GM19239 (cell line): ENCODE data around the gene TOR1AIP1.
A peak's percentile ranks its signal among the peaks of the same experiment; 100 is the strongest.
"Not testable (repeated sequence)": the region's sequence is repeated elsewhere in the genome, so short reads cannot be mapped to it uniquely, and the experiment has no call there.

Experiments
- DNase-seq: peaks from one replicate; pipeline ENCODE4 v3.0.0; 2011; ENCODE audit warnings: low spot score; ENCODE audit not compliant: insufficient read length
- FAIRE-seq: peaks from 2 replicates; lab custom pipeline; 2011; peaks lifted over from hg19 to GRCh38; lab: Jason Lieb, UNC

Gene TOR1AIP1

GRCh38 chr1:179930867-179931266, 48.8 kb downstream of the TOR1AIP1 start:
- no peak for FAIRE-seq
- no peak for DNase-seq

DNA sequence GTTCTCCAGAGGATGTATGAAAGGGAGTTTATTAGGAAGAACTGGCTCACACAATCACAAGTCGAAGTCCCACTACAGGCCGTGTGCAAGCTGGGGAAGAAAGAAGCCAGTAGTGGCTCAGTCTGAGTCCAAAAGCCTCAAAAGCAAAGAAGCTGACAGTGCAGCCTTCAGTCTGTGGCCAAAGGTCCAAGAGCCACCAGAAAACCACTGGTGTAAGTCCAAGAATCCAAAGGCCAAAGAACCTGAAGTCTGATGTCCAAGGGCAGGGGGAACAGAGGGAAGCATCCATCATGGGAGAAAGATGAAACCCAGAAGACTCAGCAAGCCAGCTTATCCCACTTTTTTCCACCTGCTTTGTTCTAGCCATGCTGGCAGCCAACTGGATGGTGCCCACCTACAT, 51.1 kb downstream of the TOR1AIP1 start:
- FAIRE-seq (no peak), DNase-seq (no peak)

DNA sequence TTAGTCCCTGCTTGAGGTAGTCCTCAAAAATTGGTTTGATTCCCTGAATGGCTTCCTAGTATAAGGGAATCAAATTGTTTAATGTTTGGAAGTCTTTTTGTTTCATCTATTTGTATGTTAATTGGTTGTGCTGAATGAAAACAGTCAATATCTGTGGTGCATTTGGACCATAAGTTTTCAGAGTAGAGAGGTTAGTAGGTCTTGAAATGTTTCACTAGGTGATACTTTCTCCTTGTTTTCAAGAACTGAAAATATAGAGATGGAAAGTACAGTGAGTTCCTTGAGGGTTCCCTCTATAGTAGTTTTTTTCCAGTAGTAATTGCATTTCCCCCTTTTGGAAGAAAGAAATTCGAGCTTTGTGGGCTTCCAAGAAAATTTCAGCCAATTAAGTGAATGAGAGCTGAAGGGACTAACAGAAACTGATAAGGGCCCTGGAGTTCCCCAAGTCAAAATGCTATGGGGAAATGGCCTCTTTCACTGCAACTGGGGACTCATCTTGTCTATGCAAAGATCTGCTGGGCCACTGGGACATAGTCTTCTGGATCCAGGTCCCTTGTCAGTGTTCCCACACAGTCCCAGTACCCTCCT, 53.9 kb downstream of the TOR1AIP1 start:
- no peak for DNase-seq
- FAIRE-seq, result no peak

- no peak for DNase-seq
- no peak for FAIRE-seq
These were observed 55.7 kb downstream of the TOR1AIP1 start for GRCh38 chr1:179937668-179938254.

DNA sequence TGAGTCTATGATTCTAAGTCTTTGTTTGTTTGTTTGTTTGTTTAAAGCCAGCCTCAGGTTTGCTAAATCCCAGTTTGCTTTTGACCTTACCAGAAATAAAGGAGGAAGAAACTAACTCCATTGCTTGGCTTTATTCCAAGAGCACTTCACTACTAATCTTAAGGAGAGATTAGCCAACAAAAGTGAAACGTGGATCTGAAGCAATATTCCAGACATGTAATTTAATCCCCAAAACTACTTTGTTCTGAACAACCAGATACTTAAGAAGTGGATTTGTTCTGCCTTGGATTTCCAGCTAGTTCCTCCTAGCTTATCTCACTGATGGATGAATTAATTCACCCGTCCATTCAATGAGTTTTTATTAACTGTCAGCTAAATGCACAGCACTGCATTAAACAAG, 56.7 kb downstream of the TOR1AIP1 start:
- no peak for DNase-seq

DNA sequence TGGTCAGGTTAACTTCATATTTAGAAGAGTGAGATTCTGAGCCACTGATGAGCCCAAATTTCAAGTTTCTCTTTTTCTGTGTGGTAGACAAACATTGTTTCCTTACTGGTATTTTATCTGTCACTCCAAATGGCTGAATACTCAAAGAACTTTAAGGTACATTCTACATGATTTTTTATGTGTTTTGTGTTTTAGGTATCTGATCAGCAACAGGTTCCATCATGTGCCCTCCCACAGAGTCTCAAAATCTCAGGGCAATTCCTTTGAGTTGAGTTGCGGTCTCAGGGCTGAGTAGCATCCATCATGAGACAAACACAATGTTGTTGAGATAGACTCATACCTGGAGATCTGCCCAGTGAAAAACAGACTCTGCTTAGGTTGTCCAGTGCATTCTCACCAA, 57.9 kb downstream of the TOR1AIP1 start:
- FAIRE-seq, result no peak
- no peak for DNase-seq

More for the DNA sequence above, 56.7 kb downstream of the TOR1AIP1 start:
- no peak for FAIRE-seq

DNA sequence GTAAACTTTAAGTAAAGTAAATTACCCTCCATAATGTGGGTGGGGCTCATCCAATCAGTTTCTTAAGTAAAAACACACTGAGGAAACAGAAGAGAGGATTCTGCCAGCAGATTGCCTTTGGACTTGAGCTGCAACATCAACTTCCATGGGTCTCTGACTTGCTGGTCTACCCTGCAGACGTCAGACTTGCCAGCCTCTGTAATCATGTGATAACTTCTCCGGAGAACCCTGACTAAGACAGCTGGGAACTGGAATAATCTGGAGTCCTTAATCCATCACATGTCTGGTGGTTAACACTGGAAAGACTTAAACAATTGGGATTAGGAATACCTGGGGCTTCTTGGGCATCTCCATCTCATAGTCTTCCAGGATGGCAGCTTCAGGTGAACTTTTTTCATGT, 59.4 kb downstream of the TOR1AIP1 start:
- no peak for DNase-seq
- no peak for FAIRE-seq

GRCh38 chr1:179950651-179951050, 68.6 kb downstream of the TOR1AIP1 start:
- no peak for FAIRE-seq
- DNase-seq, result no peak

DNA sequence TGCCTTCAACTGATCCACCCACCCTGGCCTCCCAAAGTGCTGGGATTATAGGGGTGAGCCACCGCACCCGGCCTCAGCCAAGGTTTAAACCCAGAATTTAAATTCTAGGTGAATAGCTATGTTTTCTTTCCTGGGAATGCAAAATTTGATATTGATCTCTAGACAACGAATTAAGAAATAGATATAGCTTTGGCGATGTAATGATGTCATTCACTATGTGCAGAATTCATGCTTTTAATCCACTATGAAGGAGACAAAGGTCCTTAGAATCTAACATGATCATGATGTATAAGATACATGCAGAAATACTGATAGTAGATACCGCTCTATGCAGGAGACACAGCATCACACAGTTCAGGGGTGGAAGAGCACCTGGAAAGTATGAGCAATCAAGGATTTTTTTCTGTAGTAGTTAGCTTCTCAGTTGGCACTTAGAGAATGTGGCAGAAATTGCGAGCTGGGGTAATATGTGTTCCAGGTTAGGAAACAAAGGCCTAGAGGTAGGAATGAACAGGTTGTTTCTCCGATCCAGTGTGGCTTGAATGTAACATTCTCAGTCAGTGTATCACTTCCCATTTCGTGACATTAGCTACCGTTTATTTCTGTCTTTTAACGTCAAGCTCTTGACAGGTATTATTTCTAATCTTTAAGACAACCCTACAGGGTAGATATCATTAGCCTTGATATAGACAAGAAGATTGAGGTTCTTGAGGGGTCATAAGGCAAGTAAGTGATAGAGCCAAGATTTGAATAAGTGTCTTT, 69.5 kb downstream of the TOR1AIP1 start:
- DNase-seq (no peak), FAIRE-seq (no peak)

- FAIRE-seq (no peak), DNase-seq (no peak)
These were observed 70.1 kb downstream of the TOR1AIP1 start for GRCh38 chr1:179952186-179952585.

GRCh38 chr1:179953974-179954492, 71.9 kb downstream of the TOR1AIP1 start:
- FAIRE-seq, result no peak

GRCh38 chr1:179954493-179955286, 72.6 kb downstream of the TOR1AIP1 start, which contains the start of gene CEP350:
Gene CEP350, plus strand, starts transcription at chr1:179954810. Its CDS starts 31,372 bp downstream, at chr1:179986182.
- FAIRE-seq, result peak; percentile 98
- peak; percentile 60 for DNase-seq

More at GRCh38 chr1:179953974-179954492, 71.9 kb downstream of the TOR1AIP1 start:
- DNase-seq, result no peak

- FAIRE-seq, result no peak
- DNase-seq, result no peak
These were observed 73.2 kb downstream of the TOR1AIP1 start for GRCh38 chr1:179955287-179955680.

GRCh38 chr1:179955731-179956130, 73.6 kb downstream of the TOR1AIP1 start:
- FAIRE-seq, result peak; percentile 61
- DNase-seq, result no peak

DNA sequence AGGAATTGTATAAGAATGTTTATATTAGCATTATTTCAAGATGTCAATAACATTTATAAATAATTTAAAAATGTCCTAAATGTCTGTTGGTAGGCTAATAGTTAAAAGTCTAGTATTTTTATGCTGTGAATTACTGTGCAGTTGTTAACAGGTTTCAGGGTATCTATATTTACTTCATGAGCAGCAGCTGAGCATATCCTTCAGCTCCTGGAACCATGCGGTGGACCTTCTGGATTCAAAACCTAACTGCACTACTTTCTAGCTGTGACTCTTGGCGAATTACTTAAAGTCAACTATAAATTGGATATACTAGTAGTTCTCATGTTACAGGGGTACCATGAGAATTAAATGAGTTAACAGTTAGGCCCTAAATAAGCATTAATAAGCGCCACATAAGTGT, 76.3 kb downstream of the TOR1AIP1 start:
- FAIRE-seq (no peak), DNase-seq (no peak)

DNA sequence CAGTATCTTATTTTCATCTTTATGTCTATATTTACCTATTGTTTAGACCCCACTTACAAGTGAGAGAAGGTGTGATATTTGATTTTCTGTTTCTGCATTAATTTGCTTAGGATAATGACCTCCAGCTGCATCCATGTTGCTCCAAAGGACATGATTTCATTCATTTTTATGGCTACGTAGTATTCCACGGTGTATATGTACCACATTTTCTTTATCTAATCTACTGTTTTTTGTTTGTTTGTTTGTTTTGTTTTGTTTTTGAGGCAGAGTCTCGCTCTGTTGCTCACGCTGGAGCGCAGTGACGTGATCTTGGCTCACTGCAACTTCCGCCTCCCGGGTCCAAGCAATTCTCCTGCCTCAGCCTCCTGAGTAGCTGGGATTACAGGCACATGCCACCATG, 80.1 kb downstream of the TOR1AIP1 start:
- not testable (repeated sequence) for FAIRE-seq, DNase-seq

DNA sequence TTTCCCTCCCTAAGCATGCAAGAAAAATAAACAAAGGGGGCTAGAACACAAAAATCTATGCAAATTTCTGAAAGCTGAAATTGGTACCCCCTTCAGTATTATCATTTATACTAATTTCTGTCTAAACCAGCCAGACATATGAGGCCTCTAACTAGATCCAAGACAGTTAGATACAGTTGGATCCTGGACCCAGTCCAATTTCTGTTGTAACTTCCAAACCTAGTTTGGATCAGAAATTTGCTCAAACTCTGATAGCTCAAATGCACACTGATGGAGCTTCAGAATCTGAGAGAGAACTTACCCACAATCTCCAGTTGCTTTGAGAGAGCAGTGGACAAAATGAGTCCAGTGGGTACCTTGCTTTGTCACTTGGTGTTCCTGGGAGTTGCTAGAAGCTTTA, 84.5 kb downstream of the TOR1AIP1 start:
- DNase-seq (no peak), FAIRE-seq (no peak)

DNA sequence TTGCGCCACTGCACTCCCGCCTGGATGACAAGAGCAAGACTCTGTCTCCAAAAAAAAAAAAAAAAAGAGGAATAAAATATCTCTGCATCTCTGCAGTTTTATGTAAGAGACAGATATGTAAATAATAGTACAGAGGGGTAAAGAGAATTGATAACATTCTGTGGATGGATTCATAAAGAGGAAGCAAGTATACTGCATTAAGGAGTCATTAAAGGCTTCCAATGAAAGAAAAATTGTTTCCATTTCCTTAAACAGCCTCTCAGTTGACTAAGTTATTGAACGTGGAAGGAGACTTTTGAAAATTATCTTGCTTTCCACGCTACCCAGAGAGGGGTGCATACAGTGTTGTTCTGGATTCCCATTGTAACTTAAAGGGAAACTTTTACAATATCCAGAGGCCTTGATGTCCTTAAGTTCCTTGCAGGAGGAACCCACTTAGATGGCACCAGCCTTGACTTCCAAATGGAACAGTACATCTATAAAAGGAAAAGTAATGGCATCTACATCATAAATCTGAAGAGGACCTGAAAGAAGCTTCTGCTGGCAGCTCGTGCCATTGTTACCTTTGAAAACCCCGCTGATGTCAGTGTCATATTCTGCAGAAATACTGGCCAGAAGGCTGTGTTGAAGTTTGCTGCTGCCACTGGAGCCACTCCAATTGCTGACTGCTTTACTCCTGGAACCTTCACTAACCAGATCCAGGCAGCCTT, 86.4 kb downstream of the TOR1AIP1 start:
- DNase-seq (no peak), FAIRE-seq (no peak)

DNA sequence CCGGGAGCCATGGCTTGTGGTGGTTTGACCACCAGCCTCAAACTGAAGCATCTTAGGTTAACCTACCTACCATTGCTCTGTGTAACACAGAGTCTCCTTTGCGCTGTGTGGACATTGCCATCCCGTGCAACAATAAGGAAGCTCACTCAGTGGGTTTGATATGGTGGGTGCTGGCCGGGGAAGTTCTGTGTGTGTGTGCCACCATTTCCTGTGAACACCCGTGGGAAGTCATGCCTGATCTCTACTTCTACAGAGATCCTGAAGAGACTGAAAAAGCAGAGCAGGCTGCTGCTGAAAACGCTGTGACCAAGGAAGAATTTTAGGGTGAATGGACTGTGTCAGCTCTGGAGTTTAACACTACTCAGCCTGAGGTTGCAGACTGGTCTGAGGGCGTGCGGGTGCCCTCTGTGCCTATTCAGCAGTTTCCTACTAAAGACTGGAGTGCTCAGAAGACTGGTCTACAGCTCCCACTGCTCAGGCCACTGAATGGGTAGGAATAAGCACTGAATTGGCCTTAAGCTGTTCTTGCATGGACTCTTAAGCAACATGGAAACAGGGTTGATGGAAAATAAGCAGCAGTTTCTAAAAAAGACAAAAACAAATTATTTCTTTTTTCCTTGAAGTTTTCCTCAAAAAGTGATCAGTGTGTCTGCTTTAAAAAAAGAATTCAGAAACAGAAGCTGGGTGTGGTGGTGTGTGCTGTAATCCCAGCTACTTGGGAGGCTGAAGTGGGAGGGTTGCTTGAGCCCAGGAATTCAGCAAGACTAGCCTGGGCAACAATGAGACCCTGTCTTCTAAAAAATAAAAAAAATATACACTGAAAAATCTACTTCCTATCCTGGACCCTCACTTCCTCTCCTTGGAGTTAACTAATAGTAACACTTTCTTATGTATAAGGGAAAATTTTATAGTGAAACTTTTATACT, 87.2 kb downstream of the TOR1AIP1 start:
- DNase-seq (no peak), FAIRE-seq (no peak)
